Measurements from ENCODE around the gene NFAM1.

The NFAM1 gene

DNA sequence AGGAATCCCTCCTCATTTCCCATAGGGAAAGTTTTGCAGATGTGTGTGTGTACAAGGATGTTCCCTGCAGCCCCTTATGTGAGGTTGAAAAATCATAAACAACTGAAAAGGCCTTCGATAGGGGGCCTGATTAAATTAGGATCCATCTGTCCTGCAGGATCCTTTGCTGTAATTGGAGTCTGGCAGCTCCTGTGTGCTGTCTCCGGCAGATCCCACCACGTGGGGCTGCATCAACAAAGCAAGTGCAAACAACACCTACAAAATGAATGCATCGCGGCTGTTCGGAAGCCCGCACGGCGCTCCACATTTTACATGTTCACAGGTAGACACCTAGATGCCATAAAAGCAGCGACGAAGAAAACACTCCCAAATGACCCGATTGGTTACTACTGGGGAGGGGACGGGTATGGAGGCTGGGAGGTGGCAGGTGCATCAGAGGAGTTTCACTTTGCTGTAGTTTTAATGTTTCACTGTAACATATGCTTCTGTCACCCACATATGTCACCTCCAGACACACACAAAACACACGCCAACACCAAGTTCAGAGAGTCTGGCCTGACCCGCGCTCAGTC, 52.2 kb downstream of the NFAM1 start:
- DNase-seq: no peak

DNA sequence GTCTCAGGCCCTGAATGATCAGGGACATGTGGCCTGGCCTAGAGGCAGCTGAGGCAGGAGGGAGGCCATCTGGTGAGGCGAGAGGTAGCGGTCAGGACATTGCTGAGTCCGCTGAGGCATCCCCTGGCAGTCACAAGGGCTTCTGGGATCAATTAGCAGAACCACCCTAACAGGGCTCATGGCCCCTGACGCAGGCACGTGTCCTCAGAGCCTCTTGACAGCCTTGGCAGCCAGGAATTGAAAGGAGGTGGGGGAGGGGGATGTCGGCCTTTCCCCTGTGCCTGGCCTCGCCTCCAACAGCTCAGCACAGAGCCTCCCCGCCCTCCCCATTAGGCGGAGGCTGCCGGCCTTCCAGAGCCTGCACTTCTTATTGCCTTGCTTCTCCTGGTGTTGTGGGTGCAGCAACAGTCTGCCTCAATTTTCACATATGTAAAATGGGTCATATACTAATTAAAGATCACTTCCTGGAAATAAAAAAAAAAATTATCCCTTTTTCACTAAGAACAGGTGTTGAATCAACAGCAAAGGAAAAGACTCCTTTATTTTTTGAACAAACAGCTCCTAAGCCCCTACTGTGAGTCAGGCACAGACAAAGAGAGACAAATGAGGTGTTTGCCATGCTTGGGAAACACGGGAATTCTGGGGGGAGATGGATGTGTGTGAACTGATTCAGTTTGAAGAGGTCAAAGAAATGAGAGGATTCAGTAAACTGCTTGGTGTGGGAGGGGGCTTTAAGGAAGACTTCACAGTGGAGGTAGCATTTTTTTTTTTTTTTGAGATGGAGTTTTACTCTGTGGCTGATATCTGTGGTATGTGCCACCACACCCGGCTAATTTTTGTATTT, 55.3 kb downstream of the NFAM1 start:
- no peak for DNase-seq

DNA sequence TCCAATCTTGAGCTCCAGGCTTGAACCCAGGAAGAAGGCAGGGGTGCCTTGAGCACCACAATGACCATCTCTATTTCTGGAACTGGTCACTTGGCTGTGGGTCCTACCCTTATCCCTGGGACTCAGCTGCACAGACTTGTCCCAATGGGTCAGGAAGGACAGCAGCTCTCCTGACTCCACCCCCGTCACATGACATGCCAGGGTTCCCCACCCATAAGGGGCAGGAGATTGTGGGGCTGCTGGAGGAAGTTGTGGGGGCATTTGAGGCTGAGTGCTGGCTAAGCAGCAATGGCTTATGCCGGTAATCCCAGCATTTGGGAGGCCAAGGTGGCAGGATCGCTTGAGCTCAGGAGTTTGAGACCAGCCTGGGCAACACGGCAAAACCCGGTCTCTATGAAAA, 56.2 kb downstream of the NFAM1 start:
- no peak for DNase-seq

DNA sequence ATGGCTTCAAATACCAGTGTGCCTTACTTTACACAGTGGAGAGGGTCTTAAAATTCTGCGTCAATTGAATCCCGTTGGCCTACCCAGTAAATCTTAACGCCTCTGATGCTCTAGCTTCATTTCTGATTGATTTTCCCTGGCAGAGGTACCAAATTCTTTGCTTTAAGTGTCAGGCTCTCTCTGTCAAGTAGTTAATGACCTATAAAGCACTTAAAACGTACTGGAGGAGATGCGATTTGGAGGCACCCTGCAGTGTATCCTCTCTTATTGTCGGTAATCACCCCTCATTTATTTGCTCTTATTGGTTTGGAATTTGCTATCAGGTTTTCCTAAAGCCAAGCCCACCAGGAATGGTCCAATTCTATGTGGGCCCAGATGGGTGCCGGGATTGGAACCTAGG, 59.2 kb downstream of the NFAM1 start:
- no peak for DNase-seq

DNA sequence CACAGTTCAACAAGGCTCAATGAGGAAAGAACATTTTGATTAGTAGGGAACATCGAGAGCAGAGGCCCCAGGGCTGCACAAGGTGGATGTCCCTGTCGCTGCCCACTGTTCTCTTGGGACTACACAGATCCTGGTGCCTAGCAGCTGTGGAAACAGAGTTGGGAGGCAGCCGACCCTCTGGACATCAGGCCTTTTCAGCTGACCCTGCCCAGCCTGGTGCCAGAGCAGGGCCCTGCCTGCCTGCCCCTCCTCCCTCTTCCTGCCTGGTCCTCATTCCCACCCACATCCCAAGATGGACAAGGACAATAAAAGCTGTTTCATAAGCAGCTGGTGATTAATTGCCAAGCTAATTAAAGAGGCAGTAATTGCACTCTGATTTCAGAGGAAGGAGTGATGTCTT, 60.7 kb downstream of the NFAM1 start:
- no peak for DNase-seq

DNA sequence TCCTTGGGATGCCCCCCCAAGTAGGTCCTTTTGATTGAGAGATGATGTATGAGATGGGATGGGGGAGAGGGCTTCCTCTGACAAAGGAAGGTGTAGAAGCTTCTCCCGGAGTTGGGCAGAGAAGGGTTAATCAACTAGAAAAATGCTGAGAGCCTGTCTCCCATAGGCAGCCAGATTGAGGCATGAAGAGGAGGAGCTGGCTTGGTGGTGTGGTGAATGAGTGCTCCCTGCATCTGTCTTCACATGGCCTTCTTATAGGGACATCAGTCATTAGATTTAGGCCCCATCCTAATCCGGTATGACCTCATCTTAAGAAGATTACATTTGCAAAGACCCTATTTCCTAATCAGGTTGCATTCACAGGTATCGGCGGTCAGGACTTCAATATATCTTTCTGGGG, 61.1 kb downstream of the NFAM1 start:
- no peak for DNase-seq

DNA sequence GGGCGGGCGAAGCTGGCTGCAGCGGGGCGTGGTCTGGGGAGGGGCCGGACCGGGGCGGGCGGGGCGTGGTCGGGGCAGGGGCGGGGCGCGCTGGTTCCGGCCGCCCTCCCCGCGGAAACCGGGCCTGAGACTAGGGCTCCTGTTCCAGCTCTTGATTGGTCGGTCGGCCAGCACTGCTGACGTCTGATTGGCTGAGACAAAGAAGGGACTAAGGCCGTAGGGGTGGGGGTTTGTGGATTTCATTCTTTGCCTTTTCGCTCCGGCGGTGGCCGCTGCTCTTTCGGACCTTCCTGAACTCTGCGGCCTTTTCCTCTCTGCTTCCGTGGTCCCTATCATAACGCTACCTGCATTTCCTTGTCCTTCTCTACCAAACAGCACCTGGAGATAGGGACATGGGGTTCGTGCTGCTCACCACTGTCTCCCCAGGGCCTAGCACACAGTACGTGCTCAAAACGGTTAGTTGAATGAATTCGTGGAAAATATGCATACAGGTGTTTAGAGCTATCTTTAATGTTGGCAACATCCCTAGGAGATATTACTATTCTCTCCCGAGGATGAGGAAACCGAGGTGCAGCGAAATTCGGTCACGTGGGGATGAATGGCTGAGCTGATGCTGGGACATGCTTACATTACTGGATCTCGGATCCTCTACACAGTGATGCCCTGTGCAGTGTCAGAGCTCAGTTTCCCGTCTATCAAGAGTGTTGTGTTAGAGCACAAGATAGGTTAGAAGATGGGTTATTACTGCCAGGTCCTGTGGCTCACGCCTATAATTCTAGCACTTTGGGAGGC, 62.8 kb downstream of the NFAM1 start:
- DNase-seq: peak; percentile 96

DNA sequence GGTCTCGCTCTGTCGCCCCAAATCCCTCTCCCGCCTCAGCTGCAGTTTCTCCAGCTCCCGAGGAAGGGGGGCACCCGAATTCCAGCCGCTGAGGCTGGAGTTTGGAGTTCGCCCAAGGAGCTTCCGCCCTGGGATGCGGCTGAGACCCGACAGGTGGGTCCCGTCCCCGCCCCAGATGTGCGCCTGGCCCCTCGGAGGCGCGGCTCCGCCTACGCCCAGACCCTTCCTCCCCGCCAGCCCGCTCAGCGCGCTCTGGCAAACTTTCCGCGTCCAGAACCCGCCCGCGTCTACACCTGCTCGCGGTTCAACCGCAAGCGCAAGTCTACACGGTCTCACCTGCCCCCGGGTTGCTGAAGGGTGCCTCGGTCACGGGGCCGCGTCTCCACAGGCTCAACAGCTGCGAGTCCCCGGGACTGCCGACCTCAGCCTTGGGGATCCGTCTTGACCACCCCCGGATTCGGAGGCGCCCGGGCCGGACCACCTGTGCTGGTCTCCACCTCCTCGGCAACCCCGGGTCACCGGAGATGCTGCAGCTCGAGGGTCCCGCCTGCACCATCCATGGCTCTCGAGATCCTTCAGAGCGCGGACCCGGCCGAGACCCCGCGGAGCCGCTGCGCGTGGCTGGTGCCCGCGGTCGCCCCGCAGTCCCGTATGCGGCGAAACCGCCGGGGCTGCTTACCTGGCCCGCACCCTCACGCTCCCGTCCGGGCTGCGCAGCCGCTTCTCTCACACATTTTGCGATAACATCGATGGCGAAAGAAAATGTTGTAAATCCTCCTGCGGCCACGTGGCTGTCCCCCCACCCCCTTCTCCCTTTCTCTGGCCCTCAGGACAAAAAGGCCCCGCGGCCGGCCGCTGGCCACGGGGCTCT, 63.6 kb downstream of the NFAM1 start:
- DNase-seq: no peak

DNA sequence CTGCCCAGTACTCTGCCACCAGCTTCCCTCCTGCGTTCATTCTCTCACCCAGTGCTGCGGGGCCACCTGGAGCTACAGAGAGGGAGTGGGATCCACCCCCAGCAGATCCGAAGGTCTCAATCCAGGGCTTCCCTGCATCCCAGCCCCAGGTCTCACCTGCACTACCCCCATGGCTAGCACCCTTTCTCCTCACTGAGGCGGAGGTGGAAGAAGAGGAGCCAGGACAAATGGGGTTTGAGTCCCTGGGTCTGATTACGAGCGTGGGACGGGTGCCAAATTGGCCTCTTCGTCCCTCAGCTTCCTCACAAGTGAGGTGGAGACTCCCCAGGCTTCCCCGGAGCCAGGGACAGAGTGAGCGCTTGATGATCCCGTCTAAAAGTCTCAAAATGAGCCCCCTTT, 64.2 kb downstream of the NFAM1 start:
- DNase-seq: no peak

DNA sequence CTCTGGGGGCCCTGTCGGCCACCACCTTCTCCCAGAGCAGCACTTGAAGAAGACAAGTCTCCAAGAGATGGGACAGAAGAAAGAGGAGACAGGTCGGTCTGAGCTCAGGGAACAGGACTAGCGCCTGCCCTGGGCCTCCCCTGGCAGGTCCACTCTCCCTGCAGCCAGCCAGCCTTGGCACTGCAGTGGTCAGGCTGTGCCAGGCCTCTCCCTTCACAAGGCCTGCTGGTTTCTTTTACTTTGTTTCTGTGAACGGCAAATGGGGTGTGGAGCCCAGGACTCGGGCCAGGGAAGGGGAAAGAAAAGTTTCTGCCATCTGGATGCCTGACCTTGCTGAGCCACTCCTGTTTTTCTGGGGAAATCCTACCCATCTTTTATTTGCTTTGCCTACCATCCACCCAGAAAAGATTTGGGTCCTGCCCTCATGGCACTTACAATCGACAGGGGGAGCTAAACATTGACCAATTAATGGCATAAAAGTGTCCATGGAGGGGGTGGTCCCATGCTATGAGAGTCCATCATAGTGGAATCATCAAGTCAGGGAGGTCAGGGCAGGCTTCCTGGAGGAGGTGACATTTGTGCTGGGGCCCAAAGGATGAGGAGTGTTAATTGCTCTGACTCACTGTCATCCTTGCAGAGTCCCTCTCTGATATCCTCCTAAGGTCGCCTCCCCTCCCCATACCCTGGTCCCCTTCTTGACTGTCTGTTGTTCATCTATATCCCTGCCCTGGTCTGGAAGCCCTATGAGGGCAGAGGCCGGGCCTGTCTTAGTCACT, 65.2 kb downstream of the NFAM1 start:
- peak; percentile 74 for DNase-seq

DNA sequence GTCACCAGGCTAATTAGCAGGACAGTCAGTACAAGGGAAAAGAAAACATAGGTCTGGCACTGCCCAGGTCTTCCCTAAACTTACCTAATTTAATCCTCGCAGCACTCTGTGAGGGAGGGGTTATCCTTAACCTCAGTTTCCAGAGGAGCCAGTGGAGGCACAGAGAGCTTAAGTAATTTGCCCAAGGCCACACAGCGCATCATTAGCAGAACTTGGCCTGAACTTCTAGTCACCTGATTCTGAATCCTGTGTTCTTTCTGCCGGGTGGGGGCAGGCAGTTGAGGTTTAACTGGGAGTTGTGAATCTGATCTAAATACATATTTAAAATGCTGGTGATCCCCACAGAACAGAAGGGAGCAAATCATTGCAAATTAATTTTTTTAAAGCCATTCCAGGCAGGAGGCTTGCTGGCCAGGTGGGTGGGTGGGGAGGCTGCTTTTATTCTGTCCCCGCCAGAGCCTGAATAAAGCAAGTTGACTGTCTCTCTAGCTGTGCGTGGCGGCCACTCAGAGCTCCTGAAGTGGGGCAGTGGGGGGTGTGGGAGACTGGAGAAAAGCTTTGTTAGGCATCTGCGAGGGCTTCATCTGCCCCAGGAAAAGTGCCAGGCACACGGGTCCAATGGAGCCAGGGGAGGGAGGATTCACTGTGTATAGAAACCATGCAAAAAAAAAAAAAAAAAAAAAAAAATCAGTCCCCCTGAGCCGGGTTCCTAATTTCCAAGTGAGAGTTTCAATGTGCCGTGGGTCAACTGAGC, 66.1 kb downstream of the NFAM1 start:
- no peak for DNase-seq

DNA sequence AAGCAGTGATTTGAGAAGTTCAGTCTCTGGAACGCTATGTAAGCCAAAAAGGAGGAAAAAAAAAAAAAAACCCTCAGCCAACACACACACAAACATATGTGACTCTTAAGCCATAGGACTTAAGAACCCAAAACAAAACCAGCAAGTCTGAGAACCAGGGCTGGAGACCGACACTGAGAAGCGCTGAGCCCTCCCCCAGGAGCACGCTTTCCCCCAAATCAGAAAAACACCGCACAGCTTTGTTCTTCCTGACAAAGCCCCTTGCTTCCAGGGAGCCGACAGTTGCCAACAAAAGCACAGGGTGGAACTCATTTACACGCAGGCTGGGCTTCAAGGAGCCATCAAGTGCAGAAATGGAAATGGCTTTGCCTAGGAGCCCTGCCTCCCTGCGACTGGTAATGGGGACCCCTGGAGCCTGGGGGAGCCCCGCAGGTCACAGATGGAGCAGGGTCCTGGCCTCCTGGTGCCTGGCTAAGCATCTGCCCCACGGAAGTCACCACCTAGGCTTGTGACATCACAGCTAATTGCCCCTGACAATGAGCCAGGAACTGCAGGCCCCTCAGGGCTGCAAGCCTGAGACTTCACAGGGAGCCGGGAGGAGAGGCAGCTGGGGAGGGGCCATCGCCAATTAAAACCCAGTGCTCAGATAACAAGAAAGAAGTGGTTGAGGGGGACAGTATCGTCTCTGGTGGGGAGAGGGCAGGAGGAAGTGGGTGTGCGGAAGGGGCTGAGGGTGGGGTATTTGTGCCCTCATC, 66.9 kb downstream of the NFAM1 start:
- no peak for DNase-seq

DNA sequence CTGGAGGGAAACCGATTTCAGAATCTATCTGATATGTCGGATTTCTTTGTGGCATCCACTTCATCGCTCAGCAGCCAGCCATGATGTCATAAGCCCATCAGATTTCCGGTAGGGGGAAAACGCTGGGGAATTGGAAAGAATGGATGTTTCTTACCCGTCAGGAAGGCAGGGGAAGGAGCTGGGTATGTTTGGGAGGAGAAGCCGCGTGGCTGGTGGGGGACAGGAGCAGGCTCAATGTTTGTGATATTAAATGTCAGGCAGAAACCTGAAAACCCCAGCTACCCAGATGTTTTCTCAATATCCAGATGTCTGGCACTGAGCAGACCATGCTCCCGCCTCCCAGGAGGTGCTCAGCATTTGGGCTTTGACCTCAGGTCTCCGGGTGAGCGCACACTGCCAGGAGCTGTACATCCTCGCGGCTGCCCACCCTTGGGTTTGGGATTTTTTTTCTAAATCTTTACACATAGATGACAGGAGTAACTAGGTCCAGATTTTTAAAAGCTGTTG, 67.5 kb downstream of the NFAM1 start:
- no peak for DNase-seq

DNA sequence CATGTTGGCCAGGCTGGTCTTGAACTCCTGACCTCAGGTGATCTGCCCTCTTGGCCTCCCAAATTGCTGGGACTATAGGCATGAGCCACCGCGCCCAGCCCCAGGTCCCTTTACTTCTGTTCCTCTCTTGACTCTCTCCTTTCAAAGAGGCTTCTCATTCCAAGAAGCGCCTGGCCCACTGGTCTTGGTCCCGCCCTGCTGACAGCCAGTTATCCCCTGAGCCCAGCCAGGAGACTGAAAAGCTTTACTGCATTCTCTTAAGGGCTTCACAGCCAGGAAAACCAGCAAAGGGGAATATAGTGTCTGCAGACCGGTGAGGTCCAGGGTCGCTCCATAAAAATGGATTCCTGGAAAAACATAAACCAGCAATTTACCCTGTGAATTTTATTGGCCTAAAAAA, 68.3 kb downstream of the NFAM1 start:
- DNase-seq: no peak

DNA sequence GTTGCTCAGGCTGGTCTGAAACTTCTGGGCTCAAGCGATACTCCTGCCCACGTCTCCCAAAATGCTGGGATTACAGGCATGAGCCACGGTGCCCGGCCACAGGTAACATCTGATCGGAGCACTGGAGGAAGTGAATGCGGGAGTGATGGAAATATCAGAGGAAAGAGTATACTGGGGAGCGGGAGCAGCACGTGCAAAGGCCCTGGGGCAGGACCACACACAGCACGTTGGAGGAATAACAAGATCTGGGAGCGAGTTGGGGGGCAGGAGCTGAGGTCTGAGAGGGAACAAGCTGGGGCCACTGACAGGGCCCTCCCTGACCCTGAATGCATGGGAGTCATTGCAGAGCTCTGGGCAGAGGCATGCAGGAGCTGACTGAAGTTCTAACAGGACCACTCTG, 70.7 kb downstream of the NFAM1 start:
- DNase-seq: no peak

DNA sequence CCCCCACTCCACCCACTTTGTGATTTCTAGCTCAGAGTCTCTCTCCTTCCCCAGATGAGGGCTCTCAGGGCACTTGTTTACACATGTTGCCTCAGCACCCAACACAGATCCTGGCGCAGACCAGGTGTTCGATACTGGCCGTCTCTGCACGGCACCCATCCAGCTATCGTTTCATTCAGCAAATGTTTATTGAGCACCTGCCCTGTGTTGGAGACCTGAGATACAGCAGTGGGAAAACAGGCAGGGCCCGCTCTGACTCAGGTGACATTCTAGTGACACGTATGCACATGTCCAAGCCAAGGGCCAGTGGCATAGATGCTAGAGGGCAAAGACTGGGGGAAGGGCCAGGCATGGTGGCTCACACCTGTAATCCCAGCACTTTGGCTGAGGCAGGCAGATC, 71.9 kb downstream of the NFAM1 start:
- DNase-seq: no peak

DNA sequence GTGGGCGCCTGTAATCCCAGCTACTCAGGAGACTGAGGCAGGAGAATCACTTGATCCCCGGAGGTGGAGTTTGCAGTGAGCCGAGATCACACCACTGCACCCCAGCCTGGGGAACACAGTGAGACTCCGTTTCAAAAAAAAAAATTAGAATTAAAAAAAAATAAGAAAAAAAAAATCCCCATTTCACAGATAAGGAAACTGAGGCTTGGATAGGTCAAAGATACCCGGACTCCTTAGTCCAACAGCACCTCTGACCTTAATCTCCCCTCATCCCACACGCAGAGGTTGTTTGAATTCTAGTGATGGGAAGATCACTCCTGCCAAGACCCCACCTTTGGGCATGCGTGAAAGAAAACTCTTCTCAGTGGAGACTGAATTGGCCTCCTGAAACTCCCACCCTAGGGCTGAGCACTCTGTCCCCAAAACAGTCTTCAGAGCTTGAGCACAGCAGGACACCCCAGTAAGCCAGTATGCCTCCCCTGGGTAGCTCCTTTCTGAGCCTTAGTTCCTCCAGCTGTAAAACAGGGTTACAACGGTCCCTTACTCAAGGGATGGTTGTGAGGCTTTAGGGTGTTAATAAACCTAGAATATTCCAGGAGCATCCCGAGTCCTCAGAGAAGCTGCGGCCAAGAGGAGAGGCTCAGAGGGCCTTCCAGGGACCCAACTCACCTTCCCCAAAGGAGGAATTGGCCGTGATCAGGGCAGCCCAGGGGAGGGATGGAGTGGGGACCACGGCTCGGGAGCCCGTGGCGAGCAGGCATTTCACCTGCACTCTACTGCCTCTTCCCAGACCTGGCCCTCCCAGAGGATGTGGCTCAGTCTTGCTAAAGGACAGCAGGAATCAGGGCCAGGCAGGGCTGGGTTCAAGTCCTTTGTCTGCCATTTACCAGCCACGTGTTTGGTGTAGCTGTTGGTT, 73.3 kb downstream of the NFAM1 start:
- DNase-seq: no peak

DNA sequence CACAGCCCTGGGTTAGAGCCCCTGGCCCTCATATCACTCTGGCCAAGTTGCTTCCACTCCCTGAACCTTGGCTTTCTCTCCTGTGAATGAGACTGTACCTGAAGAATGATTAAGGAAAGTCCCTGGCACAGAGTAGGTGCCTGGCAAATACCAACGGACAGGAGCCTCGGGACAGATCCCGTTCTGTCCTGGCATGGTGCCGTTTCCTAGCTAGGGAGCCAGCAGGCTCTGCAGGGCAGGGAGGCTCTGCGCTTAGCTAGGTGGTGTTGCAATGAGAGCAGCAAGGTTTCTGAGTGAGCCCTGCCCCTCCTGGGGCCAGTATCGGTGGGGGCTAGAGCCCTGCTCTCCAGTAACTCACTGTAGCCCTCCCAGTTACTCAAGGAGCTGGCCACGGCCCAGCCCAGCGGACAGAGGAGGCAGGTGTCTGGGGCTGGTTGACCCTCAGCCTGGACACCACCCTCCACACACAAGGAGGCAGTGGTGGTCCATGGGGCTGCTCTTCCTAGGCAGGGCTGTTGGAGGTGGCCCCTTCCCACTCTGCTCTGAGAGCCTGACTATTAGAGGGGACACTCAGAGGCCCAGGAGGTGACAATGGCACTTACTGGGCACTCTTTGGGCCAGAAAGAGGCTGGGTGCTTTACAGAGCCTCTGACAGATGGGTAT, 74.4 kb downstream of the NFAM1 start:
- DNase-seq: no peak

DNA sequence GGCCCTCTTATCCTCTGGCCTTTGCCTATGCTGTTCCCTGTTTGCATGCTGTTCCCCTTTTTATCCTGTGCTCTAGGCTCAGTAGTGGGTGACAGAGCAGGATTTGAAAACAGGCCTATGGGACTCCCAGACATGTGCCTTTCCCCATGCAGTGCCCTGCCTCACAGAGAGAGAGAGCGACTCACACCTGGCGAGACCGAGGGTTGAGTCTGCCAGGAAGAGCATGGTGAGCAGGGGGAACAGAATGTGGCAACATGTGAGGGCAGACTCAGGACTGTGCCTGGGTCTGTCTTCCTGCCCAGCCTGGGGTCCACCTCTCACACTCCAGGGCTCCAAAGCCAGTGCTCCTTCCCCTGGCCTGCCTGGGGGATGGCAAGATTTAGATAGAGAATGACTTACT, 75.0 kb downstream of the NFAM1 start:
- no peak for DNase-seq
